Esophagus muscularis mucosa (tissue), 4 donors: ENCODE measurements around the gene RTRAF.

Experiments used
- EP300 ChIP-seq: sonication (generic); formaldehyde crosslinking; IDR thresholded peaks from one replicate; pipeline ENCODE4 v1.6.1; 2017; ENCODE audit warnings: antibody characterized with exemption
- POLR2A ChIP-seq: fragments of 450-650 bp; IDR thresholded peaks from one replicate; pipeline ENCODE4 v1.6.1; 2017; ENCODE audit warnings: antibody characterized with exemption, moderate library complexity, mild to moderate bottlenecking, low read depth
- POLR2AphosphoS5 ChIP-seq, 2 donors: sonication (generic); formaldehyde crosslinking; IDR thresholded peaks; one replicate each; pipeline ENCODE4 v1.6.1; 2017; ENCODE audit warnings: antibody characterized with exemption in 2 of 2
- TF ChIP-seq, protein P1 (sequence below), 3 experiments: fragments of 200-600 bp in 2 of 3; fragments of 450-650 bp in 1 of 3; sonication (generic) in 2 of 3; IDR thresholded peaks; one replicate each; pipeline ENCODE4 v1.5.1; 2017 to 2019; ENCODE audit warnings: antibody characterized with exemption in 3 of 3, mild to moderate bottlenecking in 2 of 3, moderate library complexity in 1 of 3

DNA sequence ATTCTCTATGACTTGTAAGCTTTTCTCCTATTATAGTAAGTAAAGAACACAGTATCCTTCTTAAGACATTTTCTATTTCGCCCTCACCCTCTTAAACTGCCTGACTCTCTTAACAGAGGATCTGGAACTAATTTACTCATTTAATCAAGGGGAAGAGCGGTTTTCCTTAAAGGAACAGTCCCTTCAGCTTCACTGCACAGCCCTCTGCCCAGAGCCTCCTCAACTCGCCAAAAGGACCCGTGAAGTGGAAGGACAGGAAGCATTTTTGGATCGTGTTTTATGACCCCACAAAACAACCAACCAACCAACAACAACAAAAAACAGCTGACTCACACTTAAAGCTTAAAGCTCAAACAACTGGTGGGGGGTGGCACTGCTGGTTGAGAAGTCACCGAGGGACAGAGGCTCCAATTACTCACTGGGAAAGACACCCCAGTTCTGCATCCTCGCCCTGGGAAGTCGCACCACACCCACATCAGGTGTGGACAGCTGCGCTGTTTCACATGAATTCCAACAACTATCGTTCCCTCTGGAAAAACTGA lies 43.8 kb downstream of the RTRAF start:
- TF ChIP-seq POLR2A (no peak), EP300 (no peak), POLR2AphosphoS5 (IDR thresholded peaks at IDR 0.05) (no peak)
- TF ChIP-seq, protein P1, sequence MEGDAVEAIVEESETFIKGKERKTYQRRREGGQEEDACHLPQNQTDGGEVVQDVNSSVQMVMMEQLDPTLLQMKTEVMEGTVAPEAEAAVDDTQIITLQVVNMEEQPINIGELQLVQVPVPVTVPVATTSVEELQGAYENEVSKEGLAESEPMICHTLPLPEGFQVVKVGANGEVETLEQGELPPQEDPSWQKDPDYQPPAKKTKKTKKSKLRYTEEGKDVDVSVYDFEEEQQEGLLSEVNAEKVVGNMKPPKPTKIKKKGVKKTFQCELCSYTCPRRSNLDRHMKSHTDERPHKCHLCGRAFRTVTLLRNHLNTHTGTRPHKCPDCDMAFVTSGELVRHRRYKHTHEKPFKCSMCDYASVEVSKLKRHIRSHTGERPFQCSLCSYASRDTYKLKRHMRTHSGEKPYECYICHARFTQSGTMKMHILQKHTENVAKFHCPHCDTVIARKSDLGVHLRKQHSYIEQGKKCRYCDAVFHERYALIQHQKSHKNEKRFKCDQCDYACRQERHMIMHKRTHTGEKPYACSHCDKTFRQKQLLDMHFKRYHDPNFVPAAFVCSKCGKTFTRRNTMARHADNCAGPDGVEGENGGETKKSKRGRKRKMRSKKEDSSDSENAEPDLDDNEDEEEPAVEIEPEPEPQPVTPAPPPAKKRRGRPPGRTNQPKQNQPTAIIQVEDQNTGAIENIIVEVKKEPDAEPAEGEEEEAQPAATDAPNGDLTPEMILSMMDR (IDR thresholded peaks at IDR 0.05): no peak
